Measurements from ENCODE around the gene PLA2G4B. TPM values are rescaled to one million over a fixed set of nuclear protein-coding genes. Genes with fewer than 3 reads are reported as not detected.

PLA2G4B gene
- total and polyA plus RNA-seq, 2 of the 8 experiments (the other 6 are each of a cell fraction or from before 2014, with no cell fraction given), result 4.2 to 9.2 TPM

GRCh38 chr15:41836713-41837454, 1.8 kb upstream of the PLA2G4B start:
- no peak overlapping the region for H2BK15ac ChIP-seq (ENCODE audit: low read length)
- peaks cover 2% of the 10 kb centered on the region; the same call in 1 of the 2 replicates for H3K79me1 ChIP-seq (ENCODE audit: low read depth, low read length)
- H2BK120ac ChIP-seq (replicated peaks; ENCODE audit: low read depth, low read length), result no peak overlapping the region
- H3K4ac ChIP-seq (replicated peaks; ENCODE audit: insufficient read length, low read depth, low read length), result no peak overlapping the region
- no peak overlapping the region for H3K4me2 ChIP-seq (ENCODE audit: insufficient read depth in 1 of 2, low read depth in 2 of 2, low read length in 2 of 2)
- WGBS, 2 experiments (ENCODE audit: extremely low coverage in 1 of 2, insufficient coverage in 1 of 2, insufficient read length in 1 of 2, insufficient replicate concordance in 2 of 2, low coverage in 1 of 2, low lambda C conversion rate in 2 of 2, missing lambda C conversion rate in 1 of 2), result 96% methylated on average over 22 of the region's 23 CpGs; no CpG with 5 or more reads in 1 of the 2 experiments
- H2AK5ac ChIP-seq (ENCODE audit: low read depth, low read length), result no peak overlapping the region
- ChIA-PET POLR2A (ENCODE audit: partially characterized antibody) (interaction anchor here (0.9 to 6.8 kb wide), 2 partner anchors 9 to 15 kb away, joined by 3 to 45 read pairs; no protein-coding TSS in a partner anchor), CTCF (ENCODE audit: partially characterized antibody) (interaction anchor here (0.8 to 4.0 kb wide), 6 partner anchors 9 to 68 kb away, joined by 3 to 14 read pairs (median 4); partner anchors contain the start of gene JMJD7)
- H3K4me3 ChIP-seq (ENCODE audit: extremely low read depth in 1 of 4, insufficient read depth in 2 of 4, low read depth in 3 of 4, low read length in 4 of 4), result no peak overlapping the region
- no peak overlapping the region for H3K27ac ChIP-seq (ENCODE audit: low read depth, low read length)
- H3K14ac ChIP-seq (ENCODE audit: insufficient read length), result no peak overlapping the region
- peaks cover 0 to 14% of the 10 kb centered on the region in 2 experiments for H4K20me1 ChIP-seq (replicated peaks in 1 of 2; ENCODE audit: control insufficient read depth in 1 of 2, insufficient read depth in 2 of 2, low read length in 2 of 2)
- no peak overlapping the region for H4K5ac ChIP-seq (ENCODE audit: insufficient read length, low read depth, low read length)
- no peak overlapping the region for H4K91ac ChIP-seq (replicated peaks; ENCODE audit: insufficient read length, low read length)
- no peaks in the 10 kb centered on the region for H3K9me3 ChIP-seq (ENCODE audit: insufficient read depth in 2 of 2, low read depth in 1 of 2, low read length in 1 of 2)
- H2BK12ac ChIP-seq (ENCODE audit: low read depth, low read length), result no peak overlapping the region
- H3K27me3 ChIP-seq (replicated peaks in 1 of 4; ENCODE audit: control insufficient read depth in 3 of 4, extremely low read depth in 1 of 4, insufficient read depth in 3 of 4, low read length in 3 of 4), result no peaks in the 10 kb centered on the region
- no peaks in the 10 kb centered on the region for H3K4me1 ChIP-seq (replicated peaks in 1 of 4; ENCODE audit: control insufficient read depth in 3 of 4, insufficient read depth in 4 of 4, low read length in 3 of 4)
- H3K79me2 ChIP-seq (ENCODE audit: control insufficient read depth in 1 of 2, insufficient read depth in 2 of 2, low read length in 2 of 2), result no peaks in the 10 kb centered on the region
- H3K23ac ChIP-seq (ENCODE audit: insufficient read length), result no peak overlapping the region
- no peak overlapping the region for H2AFZ ChIP-seq (ENCODE audit: low read length)
- no peak for FAIRE-seq
- no peak overlapping the region for H2BK20ac ChIP-seq (ENCODE audit: low read length)
- no peaks in the 10 kb centered on the region for H3K23me2 ChIP-seq (ENCODE audit: low read depth, low read length)
- peaks cover 0 to 2% (median 0%) of the 10 kb centered on the region in 4 experiments; a peak in 3 of 8 replicates for H3K36me3 ChIP-seq (ENCODE audit: control insufficient read depth in 2 of 4, insufficient read depth in 4 of 4, low read length in 3 of 4)
- H3K9ac ChIP-seq (replicated peaks in 1 of 4; ENCODE audit: extremely low read depth in 1 of 4, low read depth in 3 of 4, low read length in 3 of 4), result no peak overlapping the region
- no peak for DNase-seq (ENCODE audit: low read depth in 1 of 2, low spot score in 2 of 2)
- H3K18ac ChIP-seq (ENCODE audit: extremely low read depth, low read length), result no peak overlapping the region
- no peak overlapping the region for H2BK5ac ChIP-seq (ENCODE audit: low read depth, low read length)
- TF ChIP-seq CBX5 (IDR thresholded peaks at IDR 0.05; ENCODE audit: low read depth, low read length) (no peak), SAP30 (IDR thresholded peaks at IDR 0.05; ENCODE audit: insufficient read depth, insufficient replicate concordance, low read length) (no peak), CHD2 (IDR thresholded peaks at IDR 0.05; ENCODE audit: low read length) (no peak), SIX5 (IDR thresholded peaks at IDR 0.05; ENCODE audit: low read depth, low read length) (no peak), CEBPB (IDR thresholded peaks at IDR 0.05; ENCODE audit: low read depth, low read length) (no peak), GTF2F1 (IDR thresholded peaks at IDR 0.05; ENCODE audit: borderline replicate concordance, low read depth, low read length) (no peak), TEAD4 (IDR thresholded peaks at IDR 0.05; ENCODE audit: low read depth, low read length) (no peak), TAF7 (optimal IDR thresholded peaks at IDR 0.05; ENCODE audit: borderline replicate concordance, low read depth, low read length) (no peak), ASH2L (IDR thresholded peaks at IDR 0.05; ENCODE audit: low read length) (no peak), POLR2AphosphoS5 (IDR thresholded peaks at IDR 0.05; ENCODE audit: low read depth, low read length) (no peak), JUND (IDR thresholded peaks at IDR 0.05; ENCODE audit: low read length) (no peak)
- TF ChIP-seq, protein P1, sequence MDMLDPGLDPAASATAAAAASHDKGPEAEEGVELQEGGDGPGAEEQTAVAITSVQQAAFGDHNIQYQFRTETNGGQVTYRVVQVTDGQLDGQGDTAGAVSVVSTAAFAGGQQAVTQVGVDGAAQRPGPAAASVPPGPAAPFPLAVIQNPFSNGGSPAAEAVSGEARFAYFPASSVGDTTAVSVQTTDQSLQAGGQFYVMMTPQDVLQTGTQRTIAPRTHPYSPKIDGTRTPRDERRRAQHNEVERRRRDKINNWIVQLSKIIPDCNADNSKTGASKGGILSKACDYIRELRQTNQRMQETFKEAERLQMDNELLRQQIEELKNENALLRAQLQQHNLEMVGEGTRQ (IDR thresholded peaks at IDR 0.05; ENCODE audit: low read length), result no peak
- H3K56ac ChIP-seq (replicated peaks; ENCODE audit: insufficient read length, low read depth, low read length), result no peak overlapping the region
- H4K8ac ChIP-seq (ENCODE audit: extremely low read depth, insufficient read depth, low read length), result no peak overlapping the region
